Heart left ventricle (tissue), 13 donors: ENCODE measurements around the gene METRNL.

Source experiments
- CTCF ChIP-seq, 12 donors: fragments of 200-600 bp; sonication (generic) in 4 of 12; IDR thresholded peaks; one replicate each; pipeline versions ENCODE4 v1.5.0 to v1.8.0; 2018 to 2022; ENCODE audit warnings: antibody characterized with exemption in 12 of 12, mild to moderate bottlenecking in 5 of 12
- POLR2A ChIP-seq, 2 donors: fragments of 450-650 bp; IDR thresholded peaks; one replicate each; pipeline ENCODE4 v1.6.1; 2017; ENCODE audit warnings: antibody characterized with exemption in 2 of 2, mild to moderate bottlenecking in 2 of 2, moderate library complexity in 2 of 2
- donor health status: ischemic (EF 13 %, LVEDD 7.1; RV severe dilation, severe dysfunction).
- donor health status: DM: no; HTN: yes; CAD: no.
- donor health status: DM: no; HTN: no; CAD: no.
- donor health status: ischemic (EF 25% LVEDD 6.9; RV normal size, moderate dysfunction).
- donor health status: ischemic (EF 25% LVEDD 5.7; RV mildly dilated, moderate dysfunction).
- donor health status: ischemic (EF 35%, LVEDD 5.7; RV mildly dilated, moderate dysfunction).
- donor health status: nonischemic (EF 11% LVEDD 7.7; RV severe dilation, severe dysfunction).
- donor health status: DM: yes; HTN: yes; CAD: no.
- donor health status: PGD.
- donor health status: ischemic (EF 29% LVEDD 5.4; RV normal size, mild dysfunction).
- donor health status: nonischemic (EF 23%, LVEDD 6.1; RV moderate dilation, normal function).

GRCh38 chr17:83057793-83058265, 21.6 kb upstream of the METRNL start:
- no peak for TF ChIP-seq CTCF (IDR thresholded peaks at IDR 0.05)
- TF ChIP-seq POLR2A (IDR thresholded peaks at IDR 0.05), result no peak
